MM.1S (cell line): ENCODE results near the gene CEMIP2.
A peak's percentile ranks its signal among the peaks of the same experiment; 100 is the strongest.

Experiments
- DNase-seq: peaks from one replicate; pipeline ENCODE4 v3.0.0-alpha.2; 2015
- H2AFZ ChIP-seq: fragments of 300-600 bp; sonication (generic); 2 replicates; pipeline ENCODE4 v1.6.0; 2016; ENCODE audit warnings: antibody characterized with exemption, low read length
- H3F3A ChIP-seq: fragments of 300-600 bp; sonication (generic); 2 replicates; pipeline ENCODE4 v1.6.1; 2016; ENCODE audit warnings: mild to moderate bottlenecking, antibody characterized with exemption, low read length, moderate library complexity, mixed read lengths; ENCODE audit not compliant: insufficient read depth
- H3K27ac ChIP-seq: fragments of 300-600 bp; sonication (generic); 2 replicates; pipeline ENCODE4 v1.5.1; 2016; ENCODE audit warnings: mild to moderate bottlenecking, low read length
- H3K27me3 ChIP-seq: fragments of 300-600 bp; sonication (generic); replicated peaks from 2 replicates; pipeline ENCODE4 v1.6.0; 2016; ENCODE audit warnings: low read length; ENCODE audit not compliant: insufficient read depth
- H3K36me3 ChIP-seq: fragments of 300-600 bp; sonication (generic); replicated peaks from 2 replicates; pipeline ENCODE4 v1.6.1; 2016; ENCODE audit warnings: mild to moderate bottlenecking, low read length, mixed read lengths; ENCODE audit not compliant: insufficient read depth
- H3K4me1 ChIP-seq: fragments of 300-600 bp; sonication (generic); 2 replicates; pipeline ENCODE4 v1.6.1; 2016; ENCODE audit warnings: low read length, mixed read lengths
- H3K4me2 ChIP-seq: fragments of 300-600 bp; sonication (generic); 2 replicates; pipeline ENCODE4 v1.6.0; 2016; ENCODE audit warnings: low read depth, low read length
- H3K4me3 ChIP-seq: fragments of 300-600 bp; sonication (generic); 2 replicates; pipeline ENCODE4 v1.5.1; 2016; ENCODE audit warnings: low read length, mixed read lengths
- H3K79me2 ChIP-seq: fragments of 300-600 bp; sonication (generic); 2 replicates; pipeline ENCODE4 v1.6.1; 2016; ENCODE audit warnings: mixed run types, low read length, mixed read lengths
- H3K9ac ChIP-seq: fragments of 300-600 bp; sonication (generic); 2 replicates; pipeline ENCODE4 v1.6.1; 2016; ENCODE audit warnings: low read length, mixed read lengths
- H3K9me2 ChIP-seq: fragments of 300-600 bp; sonication (generic); replicated peaks from 2 replicates; pipeline ENCODE4 v1.6.1; 2016; ENCODE audit warnings: mild to moderate bottlenecking, low read length, mixed read lengths; ENCODE audit not compliant: insufficient read depth
- H3K9me3 ChIP-seq: fragments of 300-600 bp; sonication (generic); replicated peaks from 2 replicates; pipeline ENCODE4 v1.6.1; 2016; ENCODE audit warnings: mild to moderate bottlenecking, low read length, mixed read lengths; ENCODE audit not compliant: insufficient read depth
- H4K20me1 ChIP-seq: fragments of 300-600 bp; sonication (generic); 2 replicates; pipeline ENCODE4 v1.6.1; 2016; ENCODE audit warnings: mild to moderate bottlenecking, low read length, moderate library complexity, mixed read lengths; ENCODE audit not compliant: insufficient read depth
- EZH2 ChIP-seq: fragments of 300-600 bp; sonication (generic); optimal IDR thresholded peaks from 2 replicates; pipeline ENCODE3; 2017; ENCODE audit warnings: low read depth, mild to moderate bottlenecking, antibody characterized with exemption, low read length, mixed read lengths
- EZH2phosphoT487 ChIP-seq: fragments of 300-600 bp; sonication (generic); IDR thresholded peaks from 2 replicates; pipeline ENCODE4 v1.6.1; 2018; ENCODE audit warnings: antibody characterized with exemption, low read length
- TF ChIP-seq, protein P1 (sequence below): fragments of 300-600 bp; sonication (generic); IDR thresholded peaks from 2 replicates; pipeline ENCODE4 v1.5.1; 2016; ENCODE audit warnings: antibody characterized with exemption, low read length, mixed read lengths

CEMIP2 gene

DNA sequence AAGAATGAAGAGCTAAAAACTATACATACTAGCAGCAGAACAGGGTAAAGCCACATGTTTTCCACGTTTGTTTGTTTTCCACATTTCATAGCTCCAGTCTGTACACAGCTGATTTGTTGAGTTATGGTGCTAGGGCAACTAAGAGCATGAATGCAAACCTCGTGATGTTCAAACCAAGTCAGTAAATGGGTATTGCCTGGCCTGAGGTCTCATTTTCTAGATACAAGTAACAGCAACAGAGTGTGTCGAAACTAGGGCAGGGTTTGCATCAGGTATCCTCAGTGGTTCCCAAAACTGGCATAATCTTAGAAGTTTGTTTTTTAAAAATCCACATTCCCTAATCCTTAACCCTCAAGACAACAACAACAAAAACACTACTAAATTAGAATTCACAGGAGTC, 89.3 kb downstream of the CEMIP2 start:
- Histone ChIP-seq H3K4me3 (no peak overlapping the region), H3K4me1 (peaks cover 23% of the 10 kb centered on the region), H3K4me2 (no peak overlapping the region), H3K9me3 (no peaks in the 10 kb centered on the region), H3K36me3 (no peaks in the 10 kb centered on the region), H3K27ac (no peak overlapping the region), H4K20me1 (no peaks in the 10 kb centered on the region), H3F3A (peaks cover 10% of the 10 kb centered on the region), H3K27me3 (no peaks in the 10 kb centered on the region), H3K79me2 (no peaks in the 10 kb centered on the region), H3K9ac (no peak overlapping the region), H3K9me2 (no peaks in the 10 kb centered on the region), H2AFZ (no peak overlapping the region)
- DNase-seq = no peak
- TF ChIP-seq EZH2phosphoT487 (no peak), EZH2 (no peak)
- TF ChIP-seq, protein P1, sequence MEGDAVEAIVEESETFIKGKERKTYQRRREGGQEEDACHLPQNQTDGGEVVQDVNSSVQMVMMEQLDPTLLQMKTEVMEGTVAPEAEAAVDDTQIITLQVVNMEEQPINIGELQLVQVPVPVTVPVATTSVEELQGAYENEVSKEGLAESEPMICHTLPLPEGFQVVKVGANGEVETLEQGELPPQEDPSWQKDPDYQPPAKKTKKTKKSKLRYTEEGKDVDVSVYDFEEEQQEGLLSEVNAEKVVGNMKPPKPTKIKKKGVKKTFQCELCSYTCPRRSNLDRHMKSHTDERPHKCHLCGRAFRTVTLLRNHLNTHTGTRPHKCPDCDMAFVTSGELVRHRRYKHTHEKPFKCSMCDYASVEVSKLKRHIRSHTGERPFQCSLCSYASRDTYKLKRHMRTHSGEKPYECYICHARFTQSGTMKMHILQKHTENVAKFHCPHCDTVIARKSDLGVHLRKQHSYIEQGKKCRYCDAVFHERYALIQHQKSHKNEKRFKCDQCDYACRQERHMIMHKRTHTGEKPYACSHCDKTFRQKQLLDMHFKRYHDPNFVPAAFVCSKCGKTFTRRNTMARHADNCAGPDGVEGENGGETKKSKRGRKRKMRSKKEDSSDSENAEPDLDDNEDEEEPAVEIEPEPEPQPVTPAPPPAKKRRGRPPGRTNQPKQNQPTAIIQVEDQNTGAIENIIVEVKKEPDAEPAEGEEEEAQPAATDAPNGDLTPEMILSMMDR = no peak

DNA sequence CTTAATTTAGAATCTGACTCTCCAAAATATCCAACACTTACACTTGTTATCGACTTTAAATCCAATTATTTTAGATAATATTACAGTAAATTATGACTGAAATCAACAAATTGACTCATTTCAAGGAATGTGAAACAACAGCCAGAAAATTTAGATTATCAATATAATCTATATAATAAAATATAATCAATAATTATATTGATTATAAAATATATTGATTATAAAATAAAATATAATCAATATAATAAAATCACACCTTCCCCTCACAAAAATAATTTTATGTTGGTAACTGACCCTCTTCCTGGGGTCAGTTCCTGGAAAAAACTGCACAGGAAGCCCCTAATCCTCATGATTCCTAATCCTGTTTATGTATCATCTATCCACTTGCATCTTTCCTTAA, 91.1 kb downstream of the CEMIP2 start:
- Histone ChIP-seq H3K9me3 (no peaks in the 10 kb centered on the region), H3K9me2 (no peaks in the 10 kb centered on the region), H3F3A (peaks cover 10% of the 10 kb centered on the region), H4K20me1 (no peaks in the 10 kb centered on the region), H3K27me3 (no peaks in the 10 kb centered on the region), H3K9ac (peak overlapping the region; percentile 17; the same call in 1 of the 2 replicates), H3K4me1 (peaks cover 23% of the 10 kb centered on the region), H2AFZ (no peak overlapping the region), H3K27ac (peak overlapping the region; percentile 72; the same call in 1 of the 2 replicates), H3K79me2 (no peaks in the 10 kb centered on the region), H3K36me3 (no peaks in the 10 kb centered on the region), H3K4me3 (no peak overlapping the region), H3K4me2 (peak overlapping the region; percentile 65)
- TF ChIP-seq EZH2phosphoT487 = no peak
- TF ChIP-seq, protein P1 = no peak
- no peak for TF ChIP-seq EZH2
- no peak for DNase-seq

DNA sequence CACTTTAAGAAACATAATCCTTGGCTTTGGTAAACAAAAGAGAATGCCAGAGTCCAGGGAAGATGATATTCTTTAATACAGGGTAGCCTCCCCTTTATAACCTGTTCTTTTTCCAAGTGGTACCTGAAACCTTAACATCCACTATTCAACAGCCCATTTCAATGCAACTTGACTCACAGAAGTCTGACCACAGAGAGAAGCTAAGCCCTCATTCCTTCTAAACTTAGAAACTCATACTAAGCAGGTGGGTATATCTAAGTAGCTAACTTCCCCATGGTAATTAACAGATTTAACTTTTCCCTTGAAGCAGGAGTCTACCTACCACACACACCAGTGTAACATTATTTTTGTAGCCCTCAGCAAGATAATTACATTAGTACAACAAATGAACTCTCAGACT, 91.9 kb downstream of the CEMIP2 start:
- Histone ChIP-seq H3F3A (peaks cover 10% of the 10 kb centered on the region), H3K27ac (peak overlapping the region; percentile 72), H3K4me3 (no peak overlapping the region), H3K9me2 (no peaks in the 10 kb centered on the region), H3K4me2 (peak overlapping the region; percentile 65), H3K4me1 (peaks cover 23% of the 10 kb centered on the region), H4K20me1 (no peaks in the 10 kb centered on the region), H3K9ac (peak overlapping the region; percentile 17; the same call in 1 of the 2 replicates), H3K9me3 (no peaks in the 10 kb centered on the region), H3K27me3 (no peaks in the 10 kb centered on the region), H2AFZ (no peak overlapping the region), H3K79me2 (no peaks in the 10 kb centered on the region), H3K36me3 (no peaks in the 10 kb centered on the region)
- TF ChIP-seq EZH2 = no peak
- no peak for TF ChIP-seq EZH2phosphoT487
- TF ChIP-seq, protein P1 = no peak
- peak; percentile 80 for DNase-seq
